GM21619 (cell line): Measurements from ENCODE around the gene TMX3.

ENCODE experiments used
- ATAC-seq: cut with Tn5 transposase; IDR thresholded peaks from one replicate; pipeline ENCODE4 v1.9.1; 2021; ENCODE audit not compliant: unreplicated experiment

The TMX3 gene

DNA sequence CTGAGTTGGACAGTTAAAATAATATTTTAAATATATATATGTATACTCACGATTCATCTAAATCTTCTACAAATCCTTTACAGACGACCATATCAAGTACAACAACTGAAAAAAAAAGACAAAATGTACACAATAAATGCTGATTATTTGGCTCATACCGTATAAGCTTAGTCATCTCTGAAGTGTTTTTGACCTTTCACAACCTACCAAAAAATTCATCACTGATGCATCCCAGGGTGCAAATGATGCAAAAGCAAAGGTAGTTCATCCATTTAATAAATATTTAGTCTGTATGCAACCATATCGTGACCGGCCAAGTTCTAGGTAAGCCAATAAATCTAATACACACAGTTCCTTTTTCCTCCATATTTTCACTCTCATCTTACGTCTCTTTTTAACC is 1.1 kb downstream of the TMX3 start:
- ATAC-seq, result no peak

DNA sequence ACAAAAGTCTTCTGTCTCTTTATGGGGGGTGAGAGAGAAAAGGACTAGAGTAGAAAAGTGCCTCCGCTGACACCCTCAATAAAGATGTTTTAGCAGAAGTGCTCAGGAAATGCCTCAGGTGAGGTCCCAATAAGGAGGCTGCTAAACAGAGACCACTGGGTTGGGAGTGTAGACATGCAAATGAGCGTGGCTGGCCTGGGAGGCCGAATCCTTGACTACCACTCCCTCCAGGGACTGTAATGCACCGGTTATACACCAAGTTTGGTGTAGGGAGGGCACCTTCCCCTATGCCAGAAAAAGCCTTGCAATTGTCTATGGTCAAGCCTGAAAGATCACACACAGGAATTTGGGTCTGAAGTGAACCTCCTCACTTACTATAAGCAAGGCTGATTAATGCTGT is 1.8 kb downstream of the TMX3 start:
- ATAC-seq, result peak; percentile 14

DNA sequence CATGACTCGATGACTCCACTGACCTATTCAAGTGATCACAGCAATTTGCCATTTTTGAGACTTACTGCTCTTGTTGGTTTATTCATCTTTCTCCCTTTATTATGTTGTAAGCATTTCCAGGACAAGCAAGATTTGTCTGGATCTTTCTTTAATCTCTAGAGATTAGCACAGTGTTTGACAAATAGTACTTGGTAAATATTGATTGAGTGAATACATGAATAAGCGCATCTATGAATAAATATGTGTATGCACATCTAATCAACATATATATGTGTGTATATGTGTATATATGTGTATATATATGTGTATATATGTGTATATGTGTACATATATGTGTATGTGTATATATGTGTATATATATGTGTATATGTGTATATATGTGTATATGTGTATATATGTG is 7.3 kb downstream of the TMX3 start:
- ATAC-seq, result no peak

- ATAC-seq, result no peak
These were observed 9.8 kb downstream of the TMX3 start for GRCh38 chr18:68705119-68705518.

DNA sequence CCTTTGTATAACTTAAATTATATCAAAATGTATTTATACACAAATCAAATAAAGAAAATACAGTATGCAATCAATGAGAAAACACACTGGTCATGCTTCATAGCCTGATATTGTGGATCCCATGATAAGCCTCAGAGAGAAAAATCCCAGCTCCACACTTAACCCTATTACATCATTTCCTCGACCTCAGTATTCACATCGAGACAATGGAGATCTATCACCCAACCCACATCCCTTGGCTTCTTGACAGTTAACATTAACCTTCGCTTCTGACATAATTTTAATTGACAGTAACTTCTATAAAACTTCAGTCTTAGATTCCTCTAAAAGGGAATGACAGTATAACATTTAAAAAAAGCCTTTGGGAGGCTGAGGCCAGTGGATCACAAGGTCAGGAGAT is 11.6 kb downstream of the TMX3 start:
- no peak for ATAC-seq

GRCh38 chr18:68701353-68701752 is 13.6 kb downstream of the TMX3 start:
- no peak for ATAC-seq

GRCh38 chr18:68699043-68699442 is 15.9 kb downstream of the TMX3 start:
- no peak for ATAC-seq

DNA sequence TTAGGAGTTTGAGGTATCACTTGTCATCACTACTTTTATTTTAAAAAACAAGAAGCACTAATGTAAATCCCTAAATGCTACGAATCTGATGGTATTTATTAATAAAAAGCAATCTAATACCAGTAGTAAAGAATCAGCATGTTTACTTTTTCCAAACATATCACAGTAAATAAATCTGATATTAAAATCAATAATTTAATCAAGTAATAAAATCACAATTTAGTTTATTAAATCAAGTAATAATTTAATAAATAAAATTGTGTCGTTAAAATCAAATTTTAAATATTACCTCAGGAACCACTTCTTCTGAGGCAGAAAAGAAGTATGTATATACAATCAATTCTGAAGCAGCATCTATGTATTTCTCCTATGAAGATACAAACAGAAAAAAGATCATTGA is 18.0 kb downstream of the TMX3 start:
- no peak for ATAC-seq

DNA sequence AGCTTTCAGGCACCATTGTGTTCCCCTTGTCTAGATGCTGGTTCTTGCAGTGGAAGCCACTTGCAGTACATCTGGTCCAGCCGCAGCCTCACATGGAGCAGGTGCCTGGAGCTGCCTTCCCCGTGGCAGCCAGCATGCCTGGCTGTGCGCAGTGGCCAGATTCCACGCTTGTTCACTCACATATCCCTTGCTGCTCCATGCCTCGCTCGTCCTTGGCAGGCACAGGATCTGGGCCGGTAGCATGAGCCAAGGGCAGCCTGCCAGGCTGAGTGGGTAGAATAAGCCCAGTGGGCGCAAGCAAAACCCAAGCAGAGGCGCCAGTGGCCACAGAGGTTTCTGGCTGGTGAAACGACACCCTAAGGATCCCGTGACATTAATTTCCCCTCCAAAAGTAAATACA is 20.6 kb downstream of the TMX3 start:
- ATAC-seq, result no peak

- no peak for ATAC-seq
These were observed 21.7 kb downstream of the TMX3 start for GRCh38 chr18:68693091-68693815.

GRCh38 chr18:68679528-68679927 is 35.4 kb downstream of the TMX3 start:
- ATAC-seq, result no peak

DNA sequence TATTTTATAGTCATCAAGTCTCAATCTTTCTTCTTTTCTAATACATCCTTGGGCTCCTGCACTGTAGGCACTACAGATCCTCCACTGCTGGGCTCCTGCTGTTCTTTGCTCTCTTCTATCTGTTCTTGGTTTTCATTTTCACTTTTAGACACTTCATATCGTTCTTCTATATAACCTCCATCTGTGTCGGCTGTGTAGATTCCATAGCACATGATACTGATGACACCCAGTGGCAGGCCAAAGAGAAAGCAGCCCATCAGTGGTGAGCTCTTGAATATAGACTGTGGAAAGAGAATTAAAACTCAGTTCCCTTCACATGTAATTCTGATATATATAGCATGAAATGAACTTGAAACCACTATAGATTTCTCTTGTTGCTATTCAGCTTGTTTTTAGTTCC is 38.0 kb downstream of the TMX3 start:
- ATAC-seq, result peak; percentile 95

DNA sequence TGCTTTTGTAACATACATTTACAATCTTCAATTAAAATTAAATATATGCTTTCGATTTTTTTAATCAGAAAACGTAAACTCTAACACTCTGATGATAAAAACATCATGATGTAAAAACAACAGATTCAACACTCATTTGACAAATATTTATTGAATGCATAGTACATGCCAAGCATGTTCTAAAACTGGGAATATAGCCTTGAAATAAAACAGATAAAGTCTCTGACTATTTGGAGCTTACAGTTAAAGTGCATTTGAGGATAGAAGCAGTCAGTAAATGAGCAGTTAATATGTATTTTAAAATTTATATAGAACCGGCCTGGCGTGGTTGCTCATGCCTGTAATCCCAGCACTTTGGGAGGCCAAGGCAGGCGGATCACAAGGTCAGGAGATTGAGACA is 47.8 kb downstream of the TMX3 start:
- no peak for ATAC-seq

DNA sequence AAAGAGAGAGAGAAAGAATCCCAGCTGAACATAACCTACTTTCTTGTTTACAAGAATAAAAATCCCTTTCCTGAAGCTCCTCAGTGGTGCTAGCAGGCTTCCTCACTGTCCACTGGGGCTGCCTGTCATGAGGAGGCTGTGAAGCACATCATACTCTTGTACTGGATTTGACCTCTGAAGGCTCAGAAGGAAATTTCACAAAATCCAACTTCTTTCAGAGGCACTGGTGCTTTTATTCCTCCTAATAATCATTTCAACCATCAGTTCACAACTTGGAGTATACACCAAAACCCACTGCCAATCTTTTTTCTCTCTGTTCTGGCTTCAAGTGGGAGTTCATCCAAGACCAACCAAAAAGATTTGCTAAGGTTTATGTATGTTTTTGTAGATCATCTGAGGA is 48.5 kb downstream of the TMX3 start:
- no peak for ATAC-seq

- ATAC-seq, result no peak
These were observed 49.3 kb downstream of the TMX3 start for GRCh38 chr18:68665628-68666027.

- no peak for ATAC-seq
These were observed 52.2 kb downstream of the TMX3 start for GRCh38 chr18:68662754-68663153.

- no peak for ATAC-seq
These were observed 54.3 kb downstream of the TMX3 start for GRCh38 chr18:68660354-68661183.

GRCh38 chr18:68648191-68648590 is 66.7 kb downstream of the TMX3 start:
- ATAC-seq, result no peak

DNA sequence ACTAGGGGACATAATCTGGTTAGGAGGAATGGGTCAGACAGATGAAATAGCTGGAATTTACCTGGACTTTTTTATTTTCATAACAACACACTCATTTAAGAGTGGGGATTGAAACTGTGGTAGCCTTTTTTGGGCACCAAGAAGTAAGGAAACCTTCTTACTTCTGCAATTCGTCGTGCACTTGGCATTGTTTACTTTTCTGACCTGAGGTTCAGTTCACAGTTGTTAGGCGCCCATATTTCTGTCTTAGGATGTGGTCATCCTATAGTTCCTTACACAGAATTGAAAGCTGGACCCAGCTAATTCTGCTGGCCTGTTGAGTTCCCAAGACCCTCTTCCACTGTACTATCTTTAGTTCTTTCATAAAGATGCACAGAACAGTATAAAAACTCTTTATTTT is 72.9 kb downstream of the TMX3 start:
- ATAC-seq, result no peak

DNA sequence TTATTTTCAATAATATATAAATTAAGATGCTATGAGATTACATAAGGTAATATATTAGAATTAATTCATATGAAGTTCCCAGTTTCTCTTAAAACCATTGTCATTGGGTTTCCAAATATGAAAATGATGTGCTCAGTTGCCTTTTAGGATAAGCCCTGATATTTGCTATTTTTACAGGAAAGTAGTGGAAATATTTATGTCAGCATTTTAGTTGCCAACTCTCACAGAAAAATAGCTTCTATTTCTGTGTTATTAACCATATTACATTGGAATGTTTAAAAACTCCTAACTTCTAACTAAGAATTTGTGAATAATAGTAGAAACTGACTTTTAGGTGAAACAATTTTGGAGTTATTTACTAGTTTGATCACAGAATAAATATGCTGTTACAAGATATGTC is 74.0 kb downstream of the TMX3 start:
- no peak for ATAC-seq

- ATAC-seq, result no peak
These were observed 76.3 kb downstream of the TMX3 start for GRCh38 chr18:68638613-68639012.

GRCh38 chr18:68627812-68628211 is 87.1 kb downstream of the TMX3 start:
- no peak for ATAC-seq
